Activated naive CD8-positive, alpha-beta T cell treated with anti-CD3 and anti-CD28 coated beads, Interleukin-2, amount 50 U/mL, for 24 hours (primary cell): ENCODE results near the gene BEGAIN.
A peak's percentile ranks its signal among the peaks of the same experiment; 100 is the strongest.

Experiments used
- ATAC-seq: fragments of 150-1000 bp; cut with Tn5 transposase; one replicate; pipeline ENCODE4 v1.10.0; 2021
- DNase-seq: peaks from one replicate; pipeline ENCODE4 v3.0.0; 2021
- H3K27ac Mint-ChIP-seq: one replicate; pipeline ENCODE4 v1.8.0; 2021; ENCODE audit warnings: mild to moderate bottlenecking, mixed read lengths
- H3K27me3 Mint-ChIP-seq: one replicate; pipeline ENCODE4 v1.8.0; 2021; ENCODE audit warnings: mixed read lengths
- H3K36me3 Mint-ChIP-seq: one replicate; pipeline ENCODE4 v1.8.0; 2021; ENCODE audit warnings: low read depth, mixed read lengths
- H3K4me1 Mint-ChIP-seq: one replicate; pipeline ENCODE4 v1.8.0; 2021; ENCODE audit warnings: mixed read lengths
- H3K4me3 Mint-ChIP-seq: one replicate; pipeline ENCODE4 v1.8.0; 2021; ENCODE audit warnings: mild to moderate bottlenecking, moderate library complexity, mixed read lengths
- H3K9me3 Mint-ChIP-seq: one replicate; pipeline ENCODE4 v1.8.0; 2021; ENCODE audit warnings: mixed read lengths

Gene BEGAIN

GRCh38 chr14:100574642-100575031, 12.6 kb downstream of the BEGAIN start:
- ATAC-seq = no peak

GRCh38 chr14:100573757-100574641, 13.2 kb downstream of the BEGAIN start:
- Mint-ChIP-seq H3K27me3 (peaks cover 23% of the 10 kb centered on the region), H3K4me1 (peaks cover 2% of the 10 kb centered on the region), H3K36me3 (no peaks in the 10 kb centered on the region), H3K4me3 (no peak overlapping the region), H3K9me3 (no peaks in the 10 kb centered on the region), H3K27ac (no peak overlapping the region)
- DNase-seq (no peak), ATAC-seq (no peak)

More at GRCh38 chr14:100574642-100575031, 12.6 kb downstream of the BEGAIN start:
- DNase-seq = no peak
- H3K9me3 Mint-ChIP-seq = no peaks in the 10 kb centered on the region
- H3K4me3 Mint-ChIP-seq = no peak overlapping the region
- H3K27ac Mint-ChIP-seq = no peak overlapping the region
- H3K27me3 Mint-ChIP-seq = peaks cover 18% of the 10 kb centered on the region
- peaks cover 2% of the 10 kb centered on the region for H3K4me1 Mint-ChIP-seq
- H3K36me3 Mint-ChIP-seq = no peaks in the 10 kb centered on the region

GRCh38 chr14:100573002-100573756, 14.0 kb downstream of the BEGAIN start:
- Mint-ChIP-seq H3K36me3 (no peaks in the 10 kb centered on the region), H3K4me3 (no peak overlapping the region), H3K27ac (no peak overlapping the region), H3K4me1 (peaks cover 2% of the 10 kb centered on the region), H3K9me3 (no peaks in the 10 kb centered on the region), H3K27me3 (peaks cover 23% of the 10 kb centered on the region)
- ATAC-seq = no peak
- DNase-seq = no peak

DNA sequence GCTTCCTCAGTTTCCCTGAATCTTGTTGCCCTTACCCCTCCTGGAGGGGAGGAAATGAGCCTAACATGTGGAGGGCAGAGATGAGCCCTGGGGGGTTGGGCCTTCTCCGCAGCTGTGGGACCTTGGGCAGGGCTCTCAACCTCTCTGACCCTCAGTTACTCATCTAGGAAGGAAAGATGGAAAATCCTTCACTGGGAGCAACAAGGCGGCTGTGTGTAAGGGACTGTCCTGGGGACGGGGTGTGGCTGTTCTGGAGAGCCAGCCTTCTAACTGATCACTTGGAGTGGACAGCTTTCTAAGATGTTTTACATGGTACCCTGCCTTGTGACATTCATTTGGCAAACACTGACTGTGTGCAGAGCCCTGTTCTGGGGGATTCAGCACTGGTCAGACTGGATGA, 14.7 kb downstream of the BEGAIN start:
- ATAC-seq = no peak
- Mint-ChIP-seq H3K27ac (no peak overlapping the region), H3K27me3 (peaks cover 23% of the 10 kb centered on the region), H3K9me3 (no peaks in the 10 kb centered on the region), H3K4me3 (no peak overlapping the region), H3K4me1 (peaks cover 2% of the 10 kb centered on the region), H3K36me3 (no peaks in the 10 kb centered on the region)
- no peak for DNase-seq

DNA sequence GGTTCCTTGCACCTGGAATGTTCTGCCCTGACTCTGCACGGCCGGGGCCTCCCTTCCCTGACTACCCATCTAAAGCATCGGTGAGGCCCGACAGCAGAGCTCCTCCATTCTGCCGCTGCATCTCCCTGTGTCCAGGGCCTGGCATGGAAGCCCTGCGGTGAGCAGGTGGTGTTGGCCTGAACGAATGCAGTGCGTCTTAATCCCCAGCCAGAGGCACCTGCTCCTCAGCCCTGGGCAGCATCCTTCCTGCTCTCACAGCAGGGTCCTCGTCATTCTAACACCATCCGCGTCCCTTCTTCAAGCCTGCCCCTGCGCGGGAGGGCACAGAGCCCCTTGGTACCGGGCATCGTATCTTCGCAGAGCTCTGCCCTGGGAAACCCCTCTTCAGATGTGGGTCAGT, 15.4 kb downstream of the BEGAIN start:
- Mint-ChIP-seq H3K27ac (no peak overlapping the region), H3K9me3 (no peaks in the 10 kb centered on the region), H3K27me3 (peaks cover 26% of the 10 kb centered on the region), H3K4me1 (peaks cover 6% of the 10 kb centered on the region), H3K36me3 (no peaks in the 10 kb centered on the region), H3K4me3 (no peak overlapping the region)
- ATAC-seq (no peak), DNase-seq (no peak)

DNA sequence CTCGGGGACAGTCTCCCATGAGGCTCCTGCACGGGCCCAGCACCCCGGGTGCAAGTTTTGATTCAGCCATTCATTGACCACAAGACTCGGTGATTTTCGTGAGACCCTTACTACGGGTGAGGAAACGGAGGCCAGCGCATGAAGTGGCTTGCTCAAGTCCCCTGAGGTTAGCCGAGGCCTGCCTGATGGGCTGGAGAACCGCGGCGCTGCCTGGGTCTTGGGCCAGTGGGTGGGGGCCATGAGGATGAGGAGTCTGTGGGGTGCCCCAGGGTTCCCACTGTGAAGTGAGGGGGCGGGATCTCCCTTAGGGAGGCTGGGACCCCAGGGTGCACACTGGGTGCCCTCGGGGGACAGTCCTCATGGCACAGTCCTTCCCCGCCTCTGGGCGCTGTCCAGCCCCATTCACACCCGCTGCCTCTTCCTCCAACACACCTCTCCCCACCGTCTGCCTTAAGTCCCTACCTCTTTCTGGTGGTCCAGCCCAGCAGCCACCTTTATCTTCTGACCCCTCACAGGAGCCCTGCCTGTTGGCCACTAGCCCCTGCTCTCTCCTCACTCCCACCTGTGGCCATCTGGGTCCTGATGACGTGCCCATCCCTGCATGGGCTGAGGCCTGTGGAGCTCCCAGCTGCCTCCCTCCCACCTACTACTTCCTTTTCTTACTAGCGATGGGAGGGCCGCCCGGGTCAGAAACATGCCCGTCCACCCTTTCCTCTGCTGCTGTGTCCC, 16.3 kb downstream of the BEGAIN start:
- DNase-seq = no peak
- H3K4me3 Mint-ChIP-seq = no peak overlapping the region
- H3K27me3 Mint-ChIP-seq = peaks cover 30% of the 10 kb centered on the region

GRCh38 chr14:100569734-100570286, 17.4 kb downstream of the BEGAIN start:
- no peaks in the 10 kb centered on the region for H3K9me3 Mint-ChIP-seq
- no peak overlapping the region for H3K27ac Mint-ChIP-seq
- H3K4me1 Mint-ChIP-seq = peaks cover 6% of the 10 kb centered on the region
- H3K27me3 Mint-ChIP-seq = peaks cover 36% of the 10 kb centered on the region
- ATAC-seq (no peak), DNase-seq (no peak)
- no peaks in the 10 kb centered on the region for H3K36me3 Mint-ChIP-seq
- H3K4me3 Mint-ChIP-seq = no peak overlapping the region

More for the DNA sequence above, 16.3 kb downstream of the BEGAIN start:
- peaks cover 6% of the 10 kb centered on the region for H3K4me1 Mint-ChIP-seq
- no peaks in the 10 kb centered on the region for H3K9me3 Mint-ChIP-seq
- H3K36me3 Mint-ChIP-seq = no peaks in the 10 kb centered on the region
- no peak for ATAC-seq
- no peak overlapping the region for H3K27ac Mint-ChIP-seq

- Mint-ChIP-seq H3K4me1 (peaks cover 6% of the 10 kb centered on the region), H3K4me3 (peak overlapping the region; percentile 36), H3K36me3 (no peaks in the 10 kb centered on the region), H3K27me3 (peaks cover 40% of the 10 kb centered on the region), H3K27ac (no peak overlapping the region), H3K9me3 (no peaks in the 10 kb centered on the region)
- no peak for DNase-seq
- no peak for ATAC-seq
These were observed 18.1 kb downstream of the BEGAIN start for GRCh38 chr14:100568998-100569733.

GRCh38 chr14:100568164-100568997, 18.8 kb downstream of the BEGAIN start:
- Mint-ChIP-seq H3K4me3 (no peak overlapping the region), H3K36me3 (no peaks in the 10 kb centered on the region), H3K27me3 (peaks cover 41% of the 10 kb centered on the region), H3K27ac (no peak overlapping the region), H3K4me1 (peaks cover 6% of the 10 kb centered on the region), H3K9me3 (no peaks in the 10 kb centered on the region)
- DNase-seq (no peak), ATAC-seq (no peak)

GRCh38 chr14:100567877-100568163, 19.4 kb downstream of the BEGAIN start:
- H3K27me3 Mint-ChIP-seq = peaks cover 39% of the 10 kb centered on the region
- ATAC-seq (no peak), DNase-seq (no peak)
- H3K9me3 Mint-ChIP-seq = no peaks in the 10 kb centered on the region
- H3K4me1 Mint-ChIP-seq = peaks cover 5% of the 10 kb centered on the region
- H3K4me3 Mint-ChIP-seq = no peak overlapping the region
- H3K36me3 Mint-ChIP-seq = no peaks in the 10 kb centered on the region
- H3K27ac Mint-ChIP-seq = no peak overlapping the region

DNA sequence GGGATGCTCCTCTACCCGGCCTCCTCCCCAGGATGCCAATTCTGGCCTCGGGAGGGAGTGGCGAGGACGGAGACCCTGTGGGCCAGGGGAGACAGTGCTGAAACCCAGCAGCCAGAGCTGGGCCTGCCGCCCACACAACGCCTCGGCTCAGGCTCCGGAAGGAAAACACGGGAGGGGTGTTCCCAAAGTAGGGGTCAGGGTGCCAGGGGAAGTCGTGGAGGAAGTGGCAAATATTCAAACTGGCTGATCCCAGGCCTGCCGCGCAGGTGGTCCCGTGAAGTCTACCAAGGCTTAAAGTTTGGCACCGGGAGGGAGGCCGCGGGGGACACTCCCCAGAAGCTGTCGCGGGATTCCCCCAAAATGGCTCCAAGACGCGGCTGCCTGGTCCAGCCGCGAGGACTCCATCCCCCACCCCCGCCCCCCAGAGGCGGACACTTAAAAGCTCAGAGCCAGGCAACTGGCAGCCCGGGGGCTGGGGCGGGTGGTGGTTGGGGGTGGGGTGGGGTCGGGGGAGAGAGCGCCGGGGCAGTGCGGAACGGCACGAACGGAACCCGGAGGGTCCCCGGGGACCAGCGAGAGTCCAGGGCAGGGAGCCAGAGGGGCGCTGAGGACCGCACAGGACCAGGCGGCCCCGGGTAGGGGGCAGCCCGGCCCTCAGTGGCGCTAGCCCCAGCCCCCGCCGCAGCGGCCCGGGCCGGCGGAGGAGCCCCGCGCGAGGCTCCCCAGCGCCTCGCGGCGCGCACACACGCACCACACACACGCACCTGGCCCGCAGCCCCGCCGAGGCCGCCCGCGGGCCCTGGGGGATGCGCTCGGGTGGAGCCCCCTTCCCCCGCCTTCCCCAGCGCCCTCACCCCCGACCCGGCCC, 20.0 kb downstream of the BEGAIN start:
- H3K27ac Mint-ChIP-seq = no peak overlapping the region
- H3K27me3 Mint-ChIP-seq = peaks cover 35% of the 10 kb centered on the region
- ATAC-seq (no peak), DNase-seq (no peak)
- H3K4me3 Mint-ChIP-seq = peak overlapping the region; percentile 36
- H3K4me1 Mint-ChIP-seq = peaks cover 4% of the 10 kb centered on the region
- no peaks in the 10 kb centered on the region for H3K9me3 Mint-ChIP-seq
- H3K36me3 Mint-ChIP-seq = no peaks in the 10 kb centered on the region

DNA sequence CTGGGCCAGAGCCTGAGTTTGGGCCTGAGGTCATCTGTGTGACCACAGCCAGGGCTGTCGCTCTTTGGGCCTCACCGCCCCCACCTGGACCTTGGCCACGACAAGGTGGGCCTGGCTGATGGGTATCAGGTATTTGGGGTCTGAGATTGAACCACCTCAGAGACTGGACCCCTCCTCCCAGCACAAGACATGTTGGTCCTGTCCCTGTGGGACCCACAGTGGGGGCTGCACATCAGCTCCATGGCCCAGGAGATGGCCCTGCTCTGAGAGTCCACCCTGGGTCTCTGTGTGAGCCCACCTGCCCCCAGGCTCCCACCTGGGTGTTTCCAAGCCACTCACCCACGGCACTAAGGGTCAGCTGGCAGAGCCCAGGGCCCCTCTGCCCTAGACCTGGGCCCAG, 20.6 kb downstream of the BEGAIN start:
- Mint-ChIP-seq H3K4me3 (no peak overlapping the region), H3K27ac (no peak overlapping the region), H3K9me3 (no peaks in the 10 kb centered on the region), H3K4me1 (peaks cover 4% of the 10 kb centered on the region), H3K36me3 (no peaks in the 10 kb centered on the region), H3K27me3 (peaks cover 35% of the 10 kb centered on the region)
- no peak for ATAC-seq
- DNase-seq = no peak

GRCh38 chr14:100566119-100566518, 21.1 kb downstream of the BEGAIN start:
- peaks cover 32% of the 10 kb centered on the region for H3K27me3 Mint-ChIP-seq
- no peak overlapping the region for H3K27ac Mint-ChIP-seq
- H3K4me3 Mint-ChIP-seq = no peak overlapping the region
- no peaks in the 10 kb centered on the region for H3K36me3 Mint-ChIP-seq
- no peak for DNase-seq
- no peak for ATAC-seq
- no peaks in the 10 kb centered on the region for H3K9me3 Mint-ChIP-seq
- H3K4me1 Mint-ChIP-seq = peaks cover 4% of the 10 kb centered on the region
